Measurements from ENCODE around the gene MSI2. TPM values are rescaled to one million over a fixed set of nuclear protein-coding genes. Genes with fewer than 3 reads are reported as not detected.

The MSI2 gene
- total RNA-seq, 4 donors from 2014 or later = 60.7 to 101 (median 70.9) TPM

- TF ChIP-seq POLR2A (IDR thresholded peaks at IDR 0.05) = no peak
- TF ChIP-seq CTCF (IDR thresholded peaks at IDR 0.05) = no peak
- Histone ChIP-seq H3K4me1 (peaks cover 0 to 6% of the 10 kb centered on the region in 2 donors), H3K4me3 (replicated peaks in 1 of 3) (no peak overlapping the region)
Observed at GRCh38 chr17:57266902-57267311, 10.6 kb downstream of the MSI2 start.

GRCh38 chr17:57268181-57268580, 11.9 kb downstream of the MSI2 start:
- Histone ChIP-seq H3K27ac (no peak overlapping the region), H3K9me3 (no peaks in the 10 kb centered on the region), H3K4me1 (no peaks in the 10 kb centered on the region), H3K36me3 (peaks cover 18 to 36% of the 10 kb centered on the region in 2 donors), H3K4me3 (replicated peaks in 1 of 3) (no peak overlapping the region), H3K27me3 (no peaks in the 10 kb centered on the region)
- WGBS, 2 donors = 97% methylated on average over 8 of the region's 8 CpGs
- no peak for DNase-seq
- intact Hi-C loops (cut with DNase I) = loop anchor here (10.0 kb wide), 1 partner anchor 227 kb away; no protein-coding TSS in a partner anchor
- no peak for TF ChIP-seq CTCF (IDR thresholded peaks at IDR 0.05)
- TF ChIP-seq POLR2A (IDR thresholded peaks at IDR 0.05) = no peak

More at GRCh38 chr17:57266902-57267311, 10.6 kb downstream of the MSI2 start:
- Histone ChIP-seq H3K27ac (no peak overlapping the region), H3K27me3 (no peaks in the 10 kb centered on the region), H3K9me3 (no peaks in the 10 kb centered on the region), H3K36me3 (peaks cover 18 to 42% of the 10 kb centered on the region in 2 donors)
- no peak for DNase-seq
- intact Hi-C loops (cut with DNase I) = loop anchor here (10.0 kb wide), 1 partner anchor 228 kb away; no protein-coding TSS in a partner anchor
- 95% methylated on average over 14 of the region's 14 CpGs for WGBS, 2 donors

- no peak for TF ChIP-seq POLR2A (IDR thresholded peaks at IDR 0.05)
- no peak for TF ChIP-seq CTCF (IDR thresholded peaks at IDR 0.05)
- Histone ChIP-seq H3K9me3 (no peaks in the 10 kb centered on the region), H3K27ac (no peak overlapping the region), H3K4me1 (no peaks in the 10 kb centered on the region), H3K27me3 (no peaks in the 10 kb centered on the region), H3K36me3 (peaks cover 16 to 30% of the 10 kb centered on the region in 2 donors), H3K4me3 (replicated peaks in 1 of 3) (no peak overlapping the region)
- intact Hi-C loops (cut with DNase I) = loop anchor here (10.0 kb wide), 1 partner anchor 226 kb away; no protein-coding TSS in a partner anchor
- WGBS, 2 donors = 92 to 100% methylated on average over 3 of the region's 3 CpGs
- no peak for DNase-seq
Observed at GRCh38 chr17:57269052-57269451, 12.7 kb downstream of the MSI2 start.

GRCh38 chr17:57269598-57270255, 13.4 kb downstream of the MSI2 start:
- intact Hi-C loops (cut with DNase I) = loop anchor here (10.0 kb wide), 1 partner anchor 225 kb away; no protein-coding TSS in a partner anchor
- no peaks in the 10 kb centered on the region for H3K9me3 ChIP-seq
- H3K36me3 ChIP-seq = peaks cover 10 to 23% of the 10 kb centered on the region in 2 donors
- WGBS, 2 donors = 91 to 94% methylated on average over 8 of the region's 8 CpGs
- DNase-seq = no peak
- no peak overlapping the region for H3K4me3 ChIP-seq (replicated peaks in 1 of 3)
- H3K27me3 ChIP-seq = no peaks in the 10 kb centered on the region
- no peak for TF ChIP-seq CTCF (IDR thresholded peaks at IDR 0.05)
- no peaks in the 10 kb centered on the region for H3K4me1 ChIP-seq
- H3K27ac ChIP-seq = no peak overlapping the region

GRCh38 chr17:57270801-57271245, 14.5 kb downstream of the MSI2 start:
- Histone ChIP-seq H3K9me3 (no peaks in the 10 kb centered on the region), H3K4me1 (no peaks in the 10 kb centered on the region), H3K36me3 (peaks cover 5 to 16% of the 10 kb centered on the region in 2 donors), H3K27ac (no peak overlapping the region), H3K27me3 (no peaks in the 10 kb centered on the region), H3K4me3 (replicated peaks in 1 of 3) (no peak overlapping the region)
- TF ChIP-seq POLR2A (IDR thresholded peaks at IDR 0.05) = no peak
- TF ChIP-seq CTCF (IDR thresholded peaks at IDR 0.05) = no peak
- intact Hi-C loops (cut with DNase I) = no loop called here
- DNase-seq = no peak
- WGBS, 2 donors = 68 to 79% methylated on average over 4 to 7 of the region's 7 CpGs

All from thyroid gland (tissue), 4 donors.